ENCODE measurements around the gene NAAA. TPM values are rescaled to one million over a fixed set of nuclear protein-coding genes. Genes with fewer than 3 reads are reported as not detected.

Gene NAAA
- total and polyA plus RNA-seq, 9 of the 15 experiments (the other 6 are each of a cell fraction or from before 2014, with no cell fraction given), result 1.3 to 7.9 (median 5.9) TPM

GRCh38 chr4:75916091-75916661, 24.6 kb downstream of the NAAA start (continued):
- TF ChIP-seq ZKSCAN8 (CRISPR knock-in tag; IDR thresholded peaks at IDR 0.05) (no peak), RCOR1 (IDR thresholded peaks at IDR 0.05; ENCODE audit: borderline replicate concordance in 1 of 2, low read depth in 2 of 2, low read length in 2 of 2) (0 out of 4 replicates have a peak, but pooled peaks of 1 of the 2 experiments have one; percentile 25), CTCF (IDR thresholded peaks at IDR 0.05 in 2 of 3, conservative IDR thresholded peaks at IDR 0.05 in 1 of 3; ENCODE audit: insufficient read depth in 2 of 3, low read depth in 1 of 3, low read length in 3 of 3) (peak; percentile 71 to 85 (median 79)), CEBPZ (IDR thresholded peaks at IDR 0.05; ENCODE audit: borderline replicate concordance, low read depth, low read length) (no peak), GMEB1 (CRISPR knock-in tag; IDR thresholded peaks at IDR 0.05) (no peak), MNT (conservative IDR thresholded peaks at IDR 0.05) (peak in 1 of 2 experiments; percentile 17; a peak in 1 of 4 replicates), ZNF143 (CRISPR knock-in tag; IDR thresholded peaks at IDR 0.05) (no peak), DEAF1 (CRISPR knock-in tag; IDR thresholded peaks at IDR 0.05) (peak; percentile 54; the same call in 1 of the 2 replicates)

Measured in K562 (cell line).